Smooth muscle cell (in vitro differentiated cells): ENCODE measurements around the gene GRB10. TPM values are rescaled to one million over a fixed set of nuclear protein-coding genes. Genes with fewer than 3 reads are reported as not detected.

Experiments
- DNase-seq: peaks from one replicate; lab custom pipeline; 2025; ENCODE audit not compliant: unreplicated experiment; lab: John Stamatoyannopoulos, UW
- H2AFZ ChIP-seq: fragments of 200-600 bp; sonication (generic); 2 replicates; pipeline ENCODE4 v1.6.0; 2016; ENCODE audit warnings: antibody characterized with exemption, low read depth, mild to moderate bottlenecking
- H3F3A ChIP-seq: fragments of 200-600 bp; sonication (generic); 2 replicates; pipeline ENCODE4 v1.6.0; 2017; ENCODE audit warnings: antibody characterized with exemption, low read depth
- H3K27ac ChIP-seq: fragments of 200-600 bp; sonication (generic); 2 replicates; pipeline ENCODE4 v1.5.1; 2016; ENCODE audit warnings: low read depth, mild to moderate bottlenecking
- H3K27me3 ChIP-seq: fragments of 200-600 bp; sonication (generic); 2 replicates; pipeline ENCODE4 v1.6.1; 2016; ENCODE audit warnings: low read depth, mild to moderate bottlenecking
- H3K36me3 ChIP-seq: fragments of 200-600 bp; sonication (generic); 2 replicates; pipeline ENCODE4 v1.5.1; 2016; ENCODE audit warnings: low read depth
- H3K4me1 ChIP-seq: fragments of 200-600 bp; sonication (generic); 2 replicates; pipeline ENCODE4 v1.5.1; 2016; ENCODE audit warnings: low read depth
- H3K4me2 ChIP-seq: fragments of 200-600 bp; sonication (generic); 2 replicates; pipeline ENCODE4 v1.6.0; 2016; ENCODE audit warnings: mild to moderate bottlenecking
- H3K4me3 ChIP-seq: fragments of 200-600 bp; sonication (generic); 2 replicates; pipeline ENCODE4 v1.5.1; 2016; ENCODE audit warnings: mild to moderate bottlenecking
- H3K79me2 ChIP-seq: fragments of 200-600 bp; sonication (generic); 2 replicates; pipeline ENCODE4 v1.6.0; 2016; ENCODE audit warnings: low read depth, mild to moderate bottlenecking
- H3K9ac ChIP-seq: fragments of 200-600 bp; sonication (generic); 2 replicates; pipeline ENCODE4 v1.6.0; 2016; ENCODE audit warnings: low read depth
- H3K9me3 ChIP-seq: fragments of 200-600 bp; sonication (generic); replicated peaks from 2 replicates; pipeline ENCODE4 v1.5.1; 2016; ENCODE audit warnings: low read depth
- H4K20me1 ChIP-seq: fragments of 200-600 bp; sonication (generic); 2 replicates; pipeline ENCODE4 v1.6.0; 2016; ENCODE audit warnings: low read depth
- WGBS: methylation state at CpG from one replicate; pipeline ENCODE4 v1.1.7; 2016; ENCODE audit warnings: low lambda C conversion rate; 5-methylcytosine and 5-hydroxymethylcytosine counted together
- polyA plus RNA-seq: library from polyadenylated mRNA; unstranded; fragments of >200 nt; fragmentation: Nextera tagmentation; extraction: Ambion mirVana; gene quantifications from 2 replicates; pipeline ENCODE4 v1.2.1, GENCODE V29; 2016
- total RNA-seq: library from RNA; depleted of rRNA; stranded (reverse); fragments of >200 nt; gene quantifications from 2 replicates; pipeline ENCODE4 v1.2.3, GENCODE V29; 2014
- TF ChIP-seq, protein P1 (sequence below): fragments of 200-600 bp; sonication (generic); IDR thresholded peaks from 2 replicates; pipeline ENCODE4 v1.5.1; 2017; ENCODE audit warnings: borderline replicate concordance, mild to moderate bottlenecking, antibody characterized with exemption; ENCODE audit not compliant: insufficient read depth, poor library complexity, severe bottlenecking

The GRB10 gene
- total and polyA plus RNA-seq, 2 experiments from 2014 or later, result 18.0 to 20.1 TPM

DNA sequence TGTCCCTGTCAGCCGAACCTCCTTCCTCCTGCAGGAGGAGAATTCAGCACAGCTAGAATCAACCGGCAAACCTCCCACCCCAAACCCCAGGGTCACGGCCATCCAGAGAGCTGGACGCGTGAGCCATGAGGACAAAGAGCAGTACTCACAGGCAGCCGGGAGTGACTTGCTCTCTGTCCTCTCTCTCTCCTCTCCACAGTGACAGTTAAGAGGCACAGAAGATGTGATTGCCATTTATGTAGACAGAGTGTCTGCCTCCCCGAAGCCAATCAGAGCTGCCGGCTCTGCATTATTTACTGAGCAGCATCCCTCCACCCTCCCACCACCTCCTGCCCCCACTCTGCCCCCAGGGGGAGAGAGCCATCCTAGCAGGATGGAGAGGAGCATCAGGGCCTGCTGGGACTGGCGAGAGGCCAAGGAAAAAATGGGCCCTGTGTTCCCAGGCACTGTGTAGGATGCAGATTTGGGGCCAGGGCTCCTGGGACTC is 221.8 kb downstream of the GRB10 start:
- Histone ChIP-seq H3K9ac (no peak overlapping the region), H3K4me3 (no peak overlapping the region), H3K27me3 (peaks cover 32% of the 10 kb centered on the region), H3K36me3 (no peaks in the 10 kb centered on the region), H3K27ac (no peak overlapping the region), H3K9me3 (no peaks in the 10 kb centered on the region), H3K4me1 (peaks cover 6% of the 10 kb centered on the region), H3K4me2 (no peak overlapping the region), H4K20me1 (no peaks in the 10 kb centered on the region), H3F3A (no peaks in the 10 kb centered on the region), H2AFZ (no peak overlapping the region), H3K79me2 (no peaks in the 10 kb centered on the region)
- no peak for DNase-seq
- WGBS, result 64% methylated on average over 9 of the region's 9 CpGs
- TF ChIP-seq, protein P1, sequence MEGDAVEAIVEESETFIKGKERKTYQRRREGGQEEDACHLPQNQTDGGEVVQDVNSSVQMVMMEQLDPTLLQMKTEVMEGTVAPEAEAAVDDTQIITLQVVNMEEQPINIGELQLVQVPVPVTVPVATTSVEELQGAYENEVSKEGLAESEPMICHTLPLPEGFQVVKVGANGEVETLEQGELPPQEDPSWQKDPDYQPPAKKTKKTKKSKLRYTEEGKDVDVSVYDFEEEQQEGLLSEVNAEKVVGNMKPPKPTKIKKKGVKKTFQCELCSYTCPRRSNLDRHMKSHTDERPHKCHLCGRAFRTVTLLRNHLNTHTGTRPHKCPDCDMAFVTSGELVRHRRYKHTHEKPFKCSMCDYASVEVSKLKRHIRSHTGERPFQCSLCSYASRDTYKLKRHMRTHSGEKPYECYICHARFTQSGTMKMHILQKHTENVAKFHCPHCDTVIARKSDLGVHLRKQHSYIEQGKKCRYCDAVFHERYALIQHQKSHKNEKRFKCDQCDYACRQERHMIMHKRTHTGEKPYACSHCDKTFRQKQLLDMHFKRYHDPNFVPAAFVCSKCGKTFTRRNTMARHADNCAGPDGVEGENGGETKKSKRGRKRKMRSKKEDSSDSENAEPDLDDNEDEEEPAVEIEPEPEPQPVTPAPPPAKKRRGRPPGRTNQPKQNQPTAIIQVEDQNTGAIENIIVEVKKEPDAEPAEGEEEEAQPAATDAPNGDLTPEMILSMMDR, result no peak

DNA sequence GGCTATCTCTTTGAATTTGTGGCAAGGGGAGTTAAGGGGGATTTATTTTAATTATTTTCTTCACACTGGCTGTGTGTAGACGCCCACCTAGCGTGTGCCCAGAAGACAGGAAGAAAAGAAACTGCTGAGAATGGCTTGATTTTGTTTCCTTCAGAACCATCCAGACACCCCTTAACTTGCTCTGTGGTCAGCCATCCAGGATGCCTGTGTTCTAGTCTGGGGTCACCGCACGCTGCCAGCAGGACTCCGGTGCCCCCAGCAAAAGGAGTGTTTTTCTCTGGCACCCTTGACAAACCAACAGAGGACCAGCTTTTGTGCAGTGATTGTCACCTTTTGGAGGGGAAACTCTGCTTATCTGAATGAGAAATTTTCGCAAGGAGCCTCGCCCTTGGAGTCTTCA is 222.8 kb downstream of the GRB10 start:
- Histone ChIP-seq H2AFZ (no peak overlapping the region), H3K79me2 (no peaks in the 10 kb centered on the region), H3K27me3 (peaks cover 22% of the 10 kb centered on the region), H3F3A (no peaks in the 10 kb centered on the region), H3K4me1 (peaks cover 6% of the 10 kb centered on the region), H3K9ac (no peak overlapping the region), H3K27ac (no peak overlapping the region), H3K4me2 (no peak overlapping the region), H3K36me3 (no peaks in the 10 kb centered on the region), H4K20me1 (no peaks in the 10 kb centered on the region), H3K4me3 (no peak overlapping the region), H3K9me3 (no peaks in the 10 kb centered on the region)
- TF ChIP-seq, protein P1, result no peak
- no peak for DNase-seq
- WGBS, result 98% methylated on average over 7 of the region's 7 CpGs

DNA sequence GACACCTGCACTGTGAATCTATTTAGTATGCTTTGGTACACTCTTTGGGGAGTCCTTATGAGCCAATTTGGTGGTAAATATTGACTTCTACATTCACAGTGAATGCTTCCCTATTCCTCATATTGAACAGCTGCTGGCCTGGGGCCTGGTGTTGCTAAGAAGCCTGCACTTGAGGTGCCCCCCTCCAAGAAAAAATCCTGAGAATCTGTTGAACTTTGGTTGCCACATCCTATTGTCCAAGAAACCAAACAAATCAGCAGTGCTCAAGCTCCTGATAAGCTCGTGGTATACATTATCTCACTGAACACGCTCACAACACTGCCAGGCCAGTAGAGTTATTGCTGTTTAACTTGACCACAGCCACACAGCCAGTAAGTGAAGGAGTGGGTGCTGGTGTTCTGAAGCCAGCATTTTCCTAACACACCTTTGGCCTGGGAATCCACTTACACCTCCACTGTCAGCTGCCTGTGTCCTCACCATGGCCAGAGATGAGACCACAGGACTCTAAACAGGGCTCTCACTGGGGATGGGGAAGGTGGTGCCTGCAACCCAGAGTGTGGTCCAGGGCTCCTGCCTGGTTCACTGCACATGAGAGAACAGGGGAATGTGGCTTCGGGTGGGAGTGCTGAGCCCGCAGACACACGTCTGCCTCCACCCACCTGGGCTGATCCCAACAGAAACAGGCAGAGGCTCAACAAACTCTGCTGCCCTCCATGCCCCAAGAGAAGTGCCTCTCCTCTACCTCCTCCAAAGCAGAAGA is 224.2 kb downstream of the GRB10 start:
- Histone ChIP-seq H3K79me2 (no peaks in the 10 kb centered on the region), H3K27me3 (peaks cover 14% of the 10 kb centered on the region), H3K4me2 (no peak overlapping the region), H3K9ac (no peak overlapping the region), H3K4me3 (no peak overlapping the region), H3K4me1 (peaks cover 6% of the 10 kb centered on the region), H3K9me3 (no peaks in the 10 kb centered on the region), H3K27ac (no peak overlapping the region), H3F3A (no peaks in the 10 kb centered on the region), H4K20me1 (no peaks in the 10 kb centered on the region), H3K36me3 (no peaks in the 10 kb centered on the region), H2AFZ (no peak overlapping the region)
- WGBS, result 59% methylated on average over 5 of the region's 5 CpGs
- DNase-seq, result no peak
- TF ChIP-seq, protein P1, result no peak

DNA sequence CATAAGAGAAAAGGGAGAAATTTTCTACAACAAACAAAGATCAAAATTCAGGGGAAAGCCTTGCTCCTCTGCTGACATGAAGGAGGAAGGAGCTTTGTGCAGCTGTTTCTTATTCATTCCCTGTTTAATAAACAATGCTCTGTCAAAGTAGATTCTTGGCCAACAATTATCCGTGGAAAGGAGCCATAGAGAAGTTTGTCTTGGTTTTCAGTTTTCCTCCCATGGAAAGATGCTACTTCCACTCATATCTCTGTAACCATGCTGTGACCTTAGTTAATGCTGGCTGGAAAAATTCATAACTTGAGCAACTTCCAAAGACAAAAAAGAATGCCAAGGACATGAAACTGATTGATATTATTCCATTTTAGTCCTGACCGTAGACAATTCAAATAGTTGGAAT is 225.6 kb downstream of the GRB10 start:
- TF ChIP-seq, protein P1, result no peak
- no peaks in the 10 kb centered on the region for H3K79me2 ChIP-seq
- H3K36me3 ChIP-seq, result no peaks in the 10 kb centered on the region
- no peak overlapping the region for H3K27ac ChIP-seq
- no peak overlapping the region for H3K4me3 ChIP-seq
- no peak overlapping the region for H3K4me2 ChIP-seq
- peaks cover 14% of the 10 kb centered on the region for H3K27me3 ChIP-seq
- no peaks in the 10 kb centered on the region for H3F3A ChIP-seq
- H3K9me3 ChIP-seq, result no peaks in the 10 kb centered on the region
- H4K20me1 ChIP-seq, result no peaks in the 10 kb centered on the region
- peaks cover 6% of the 10 kb centered on the region for H3K4me1 ChIP-seq
- no peak for DNase-seq
- H3K9ac ChIP-seq, result no peak overlapping the region
- 94% methylated on average over 2 of the region's 2 CpGs for WGBS
- no peak overlapping the region for H2AFZ ChIP-seq
